Fibroblast of lung (primary cell): ENCODE data around the gene MTOR. TPM values are rescaled to one million over a fixed set of nuclear protein-coding genes. Genes with fewer than 3 reads are reported as not detected.

ENCODE experiments used
- DNase-seq, 2 donors: peaks; one replicate each; pipeline versions ENCODE4 v3.0.0 to v3.0.0-alpha.2; 2010; ENCODE audit warnings: low read depth in 2 of 2
- H2AFZ ChIP-seq: 2 replicates; pipeline ENCODE4 v1.5.1; 2012; ENCODE audit warnings: low read length, control low read depth, inconsistent platforms
- H3K27ac ChIP-seq: 2 replicates; pipeline ENCODE4 v1.5.1; 2011; ENCODE audit warnings: low read length, control low read depth; ENCODE audit not compliant: insufficient read depth
- H3K27me3 ChIP-seq: 2 replicates; pipeline ENCODE4 v1.5.1; 2011; ENCODE audit warnings: mild to moderate bottlenecking, low read length; ENCODE audit not compliant: control insufficient read depth, insufficient read depth
- H3K36me3 ChIP-seq: 2 replicates; pipeline ENCODE4 v1.5.1; 2011; ENCODE audit warnings: low read length; ENCODE audit not compliant: control insufficient read depth, insufficient read depth
- H3K4me1 ChIP-seq: 2 replicates; pipeline ENCODE4 v1.5.1; 2011; ENCODE audit warnings: low read length; ENCODE audit not compliant: control insufficient read depth, insufficient read depth; ENCODE audit errors: extremely low read depth
- H3K4me2 ChIP-seq: 2 replicates; pipeline ENCODE4 v1.5.1; 2011; ENCODE audit warnings: low read length, control low read depth; ENCODE audit not compliant: insufficient read depth; ENCODE audit errors: extremely low read depth
- H3K4me3 ChIP-seq, 4 experiments: fragments of 200-600 bp in 1 of 4; sonication (generic) in 1 of 4; replicated peaks in 1 of 4; 2 replicates each; pipeline ENCODE4 v1.5.1; 2011 to 2016; ENCODE audit warnings: low read length in 4 of 4, low read depth in 3 of 4, mild to moderate bottlenecking in 3 of 4, control low read depth in 2 of 4, inconsistent platforms in 1 of 4, mixed read lengths in 1 of 4; ENCODE audit not compliant: insufficient read depth in 1 of 4; ENCODE audit errors: control extremely low read depth in 1 of 4
- H3K79me2 ChIP-seq: 2 replicates; pipeline ENCODE4 v1.5.1; 2012; ENCODE audit warnings: mild to moderate bottlenecking, low read length, inconsistent platforms; ENCODE audit not compliant: control insufficient read depth, insufficient read depth
- H3K9ac ChIP-seq: 2 replicates; pipeline ENCODE4 v1.5.1; 2011; ENCODE audit warnings: mild to moderate bottlenecking, low read length, control low read depth; ENCODE audit not compliant: insufficient read depth
- H3K9me3 ChIP-seq: 2 replicates; pipeline ENCODE4 v1.5.1; 2012; ENCODE audit warnings: low read depth, low read length; ENCODE audit not compliant: control insufficient read depth, insufficient read depth
- H4K20me1 ChIP-seq: 2 replicates; pipeline ENCODE4 v1.5.1; 2011; ENCODE audit warnings: low read length; ENCODE audit not compliant: control insufficient read depth, insufficient read depth; ENCODE audit errors: extremely low read depth
- EZH2 ChIP-seq: IDR thresholded peaks from 2 replicates; pipeline ENCODE4 v1.5.1; 2012; ENCODE audit warnings: low read length, control low read depth, mild to moderate bottlenecking; ENCODE audit errors: missing control alignments
- polyA plus RNA-seq, 2 donors: library from polyadenylated mRNA; depleted of rRNA in 1 of 2; stranded (reverse) in 1 of 2; unstranded in 1 of 2; fragments of >200 nt; gene quantifications; 2 replicates each; pipeline ENCODE4 v1.2.1, GENCODE V29; 2011 to 2012; ENCODE audit warnings: missing spikeins in 1 of 2
- total RNA-seq: library from RNA; depleted of rRNA; stranded (reverse); fragments of >200 nt; gene quantifications from 2 replicates; pipeline ENCODE4 v1.2.1, GENCODE V29; 2014
- TF ChIP-seq, protein P1 (sequence below), 2 donors: IDR thresholded peaks in 1 of 2; conservative IDR thresholded peaks in 1 of 2; 1 replicate in 1 of 2; 2 replicates in 1 of 2; pipeline ENCODE4 v1.5.1; 2011 to 2012; ENCODE audit warnings: low read length in 2 of 2, control low read depth in 1 of 2, inconsistent platforms in 1 of 2, low read depth in 1 of 2, mild to moderate bottlenecking in 1 of 2

MTOR gene
- total and polyA plus RNA-seq, 2 donors (not counting 1 experiment from before 2014, with no cell fraction given) = 20.2 to 36.2 TPM

DNA sequence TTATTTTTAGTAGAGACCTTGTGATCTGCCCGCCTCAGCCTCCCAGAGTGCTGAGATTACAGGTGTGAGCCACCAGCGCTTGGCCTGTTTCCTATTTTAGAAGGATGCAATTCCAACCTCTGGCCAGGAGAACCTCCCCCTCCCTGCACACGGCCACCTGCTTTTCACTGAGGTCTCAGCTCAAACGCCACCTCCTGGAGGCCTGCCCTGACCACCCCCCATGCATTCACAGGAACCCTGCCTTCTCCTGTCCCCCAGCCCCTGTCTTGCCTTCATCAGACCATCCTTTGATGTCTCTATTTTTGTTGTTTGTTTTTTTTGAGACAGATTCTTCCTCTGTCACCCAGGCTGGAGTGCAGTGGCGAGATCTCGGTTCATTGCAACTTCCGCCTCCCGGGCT, 204.9 kb downstream of the MTOR start:
- Histone ChIP-seq H3K79me2 (peaks cover 19% of the 10 kb centered on the region), H3K4me1 (no peaks in the 10 kb centered on the region), H4K20me1 (no peaks in the 10 kb centered on the region), H2AFZ (no peak overlapping the region), H3K9ac (no peak overlapping the region), H3K27me3 (no peaks in the 10 kb centered on the region), H3K4me3 (no peak overlapping the region), H3K4me2 (no peak overlapping the region), H3K27ac (no peak overlapping the region), H3K9me3 (no peaks in the 10 kb centered on the region), H3K36me3 (peaks cover 17% of the 10 kb centered on the region)
- no peak for DNase-seq
- no peak for TF ChIP-seq EZH2
- TF ChIP-seq, protein P1, sequence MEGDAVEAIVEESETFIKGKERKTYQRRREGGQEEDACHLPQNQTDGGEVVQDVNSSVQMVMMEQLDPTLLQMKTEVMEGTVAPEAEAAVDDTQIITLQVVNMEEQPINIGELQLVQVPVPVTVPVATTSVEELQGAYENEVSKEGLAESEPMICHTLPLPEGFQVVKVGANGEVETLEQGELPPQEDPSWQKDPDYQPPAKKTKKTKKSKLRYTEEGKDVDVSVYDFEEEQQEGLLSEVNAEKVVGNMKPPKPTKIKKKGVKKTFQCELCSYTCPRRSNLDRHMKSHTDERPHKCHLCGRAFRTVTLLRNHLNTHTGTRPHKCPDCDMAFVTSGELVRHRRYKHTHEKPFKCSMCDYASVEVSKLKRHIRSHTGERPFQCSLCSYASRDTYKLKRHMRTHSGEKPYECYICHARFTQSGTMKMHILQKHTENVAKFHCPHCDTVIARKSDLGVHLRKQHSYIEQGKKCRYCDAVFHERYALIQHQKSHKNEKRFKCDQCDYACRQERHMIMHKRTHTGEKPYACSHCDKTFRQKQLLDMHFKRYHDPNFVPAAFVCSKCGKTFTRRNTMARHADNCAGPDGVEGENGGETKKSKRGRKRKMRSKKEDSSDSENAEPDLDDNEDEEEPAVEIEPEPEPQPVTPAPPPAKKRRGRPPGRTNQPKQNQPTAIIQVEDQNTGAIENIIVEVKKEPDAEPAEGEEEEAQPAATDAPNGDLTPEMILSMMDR (conservative IDR thresholded peaks at IDR 0.05 in 1 of 2, IDR thresholded peaks at IDR 0.05 in 1 of 2; ENCODE audit: low read depth in 1 of 2, low read length in 2 of 2) = no peak

Other genes starting within 250 kb of the MTOR start
- gene TARDBP, start 249.9 kb downstream of the MTOR start, total RNA-seq = 81.4 and 97.1 TPM in 2 replicates
- 161 and 167 TPM in 2 replicates for gene TARDBP, start 249.9 kb downstream of the MTOR start, polyA plus RNA-seq
- not detected in 2 replicates for gene MASP2, start 215.3 kb downstream of the MTOR start, total RNA-seq
- not detected in 2 replicates for gene MASP2, start 215.3 kb downstream of the MTOR start, polyA plus RNA-seq
- 8.2 and 13.0 TPM in 2 replicates for gene SRM, start 202.5 kb downstream of the MTOR start, total RNA-seq
- gene SRM, start 202.5 kb downstream of the MTOR start, polyA plus RNA-seq = 95.4 and 143 TPM in 2 replicates
- 26.2 and 36.2 TPM in 2 replicates for gene EXOSC10, start 162.7 kb downstream of the MTOR start, total RNA-seq
- gene EXOSC10, start 162.7 kb downstream of the MTOR start, polyA plus RNA-seq = 56.3 and 76.1 TPM in 2 replicates
- gene ANGPTL7, start 73.2 kb downstream of the MTOR start, total RNA-seq = 1.5 and 10.3 TPM in 2 replicates
- 0.34 and 0.38 TPM in 2 replicates for gene ANGPTL7, start 73.2 kb downstream of the MTOR start, polyA plus RNA-seq
- 7.6 and 8.0 TPM in 2 replicates for gene UBIAD1, start 10.6 kb upstream of the MTOR start, total RNA-seq
- 7.1 and 12.9 TPM in 2 replicates for gene UBIAD1, start 10.6 kb upstream of the MTOR start, polyA plus RNA-seq
- under 0.01 TPM in 1 of 2 replicates, not detected in the other for gene DISP3, start 216.6 kb upstream of the MTOR start, total RNA-seq
- gene DISP3, start 216.6 kb upstream of the MTOR start, polyA plus RNA-seq = 0.02 TPM in 1 of 2 replicates, not detected in the other